Osteocyte (in vitro differentiated cells): ENCODE data around the gene HDAC4. TPM values are rescaled to one million over a fixed set of nuclear protein-coding genes. Genes with fewer than 3 reads are reported as not detected.
A peak's percentile ranks its signal among the peaks of the same experiment; 100 is the strongest.

Experiments
- DNase-seq: peaks from one replicate; pipeline ENCODE4 v3.0.0; 2021; ENCODE audit warnings: mixed read lengths; ENCODE audit not compliant: unreplicated experiment; ENCODE audit errors: extremely low spot score
- H3K27ac Mint-ChIP-seq: one replicate; pipeline ENCODE4 v1.8.0; 2021; ENCODE audit warnings: mild to moderate bottlenecking, mixed read lengths; ENCODE audit not compliant: unreplicated experiment
- H3K27me3 Mint-ChIP-seq: one replicate; pipeline ENCODE4 v1.8.0; 2021; ENCODE audit warnings: mixed read lengths; ENCODE audit not compliant: unreplicated experiment
- H3K36me3 Mint-ChIP-seq: one replicate; pipeline ENCODE4 v1.8.0; 2021; ENCODE audit warnings: mixed read lengths; ENCODE audit not compliant: unreplicated experiment
- H3K4me1 Mint-ChIP-seq: one replicate; pipeline ENCODE4 v1.8.0; 2021; ENCODE audit warnings: mixed read lengths; ENCODE audit not compliant: unreplicated experiment
- H3K4me3 Mint-ChIP-seq: one replicate; pipeline ENCODE4 v1.8.0; 2021; ENCODE audit warnings: mild to moderate bottlenecking, moderate library complexity, mixed read lengths; ENCODE audit not compliant: unreplicated experiment
- H3K9me3 Mint-ChIP-seq: one replicate; pipeline ENCODE4 v1.8.0; 2021; ENCODE audit warnings: mixed read lengths; ENCODE audit not compliant: unreplicated experiment
- total RNA-seq: library from RNA; stranded (reverse); gene quantifications from 2 replicates; pipeline ENCODE4 v1.2.1, GENCODE V29; 2021
- TF ChIP-seq, protein P1 (sequence below): fragments of 200-600 bp; sonication (generic); IDR thresholded peaks from 2 replicates; pipeline ENCODE4 v1.5.0; 2021; ENCODE audit warnings: antibody characterized with exemption, mild to moderate bottlenecking, moderate library complexity

Gene HDAC4
- total RNA-seq, 1 donor from 2014 or later: 30.3 TPM

DNA sequence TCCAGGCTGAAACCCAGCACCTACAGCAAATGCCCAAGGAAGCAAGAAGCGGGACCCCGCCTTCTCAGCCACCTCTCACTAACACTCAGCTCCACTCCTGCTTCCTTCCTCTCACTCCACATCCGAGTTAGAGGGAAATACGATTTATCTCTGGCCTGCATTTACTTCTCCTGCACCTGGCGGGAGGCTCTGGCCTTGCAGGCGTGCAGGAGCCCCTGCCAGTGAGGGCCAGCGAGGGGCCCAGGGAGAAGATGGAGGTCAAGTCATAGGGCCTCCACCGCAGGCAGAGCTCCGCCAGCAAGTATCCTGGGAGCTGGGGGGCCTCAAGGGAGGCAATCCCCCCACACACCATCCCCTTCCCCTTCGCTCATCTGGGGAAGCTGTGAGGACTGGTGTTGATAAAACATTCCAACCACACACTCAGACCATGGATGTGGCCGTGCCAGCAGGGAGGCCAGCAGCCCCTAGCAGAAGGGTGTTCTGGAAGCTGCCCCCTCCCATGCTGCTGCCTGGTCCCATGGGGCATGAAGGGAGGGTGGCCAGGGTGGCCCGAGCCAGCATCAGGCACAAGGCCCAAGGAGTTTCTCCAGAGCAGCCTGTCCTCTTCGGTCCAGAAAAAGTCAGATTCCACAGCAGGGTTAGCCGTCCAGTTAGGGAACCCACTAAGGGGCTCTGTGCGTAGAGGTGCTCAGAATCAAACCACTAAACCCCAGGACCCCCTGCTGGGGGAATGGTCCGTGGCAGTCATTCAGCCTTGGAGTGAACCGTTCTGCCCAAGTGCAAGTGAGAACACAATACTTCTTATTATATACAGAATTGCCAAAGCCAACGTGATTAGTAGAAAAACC, 91.2 kb downstream of the HDAC4 start:
- peaks cover 3% of the 10 kb centered on the region for H3K36me3 Mint-ChIP-seq

GRCh38 chr2:239308661-239309397, 92.0 kb downstream of the HDAC4 start:
- Mint-ChIP-seq H3K27ac (peak overlapping the region; percentile 92), H3K9me3 (no peaks in the 10 kb centered on the region), H3K4me3 (peak overlapping the region; percentile 49), H3K36me3 (no peaks in the 10 kb centered on the region), H3K27me3 (no peaks in the 10 kb centered on the region), H3K4me1 (peaks cover 26% of the 10 kb centered on the region)
- DNase-seq: no peak
- TF ChIP-seq, protein P1, sequence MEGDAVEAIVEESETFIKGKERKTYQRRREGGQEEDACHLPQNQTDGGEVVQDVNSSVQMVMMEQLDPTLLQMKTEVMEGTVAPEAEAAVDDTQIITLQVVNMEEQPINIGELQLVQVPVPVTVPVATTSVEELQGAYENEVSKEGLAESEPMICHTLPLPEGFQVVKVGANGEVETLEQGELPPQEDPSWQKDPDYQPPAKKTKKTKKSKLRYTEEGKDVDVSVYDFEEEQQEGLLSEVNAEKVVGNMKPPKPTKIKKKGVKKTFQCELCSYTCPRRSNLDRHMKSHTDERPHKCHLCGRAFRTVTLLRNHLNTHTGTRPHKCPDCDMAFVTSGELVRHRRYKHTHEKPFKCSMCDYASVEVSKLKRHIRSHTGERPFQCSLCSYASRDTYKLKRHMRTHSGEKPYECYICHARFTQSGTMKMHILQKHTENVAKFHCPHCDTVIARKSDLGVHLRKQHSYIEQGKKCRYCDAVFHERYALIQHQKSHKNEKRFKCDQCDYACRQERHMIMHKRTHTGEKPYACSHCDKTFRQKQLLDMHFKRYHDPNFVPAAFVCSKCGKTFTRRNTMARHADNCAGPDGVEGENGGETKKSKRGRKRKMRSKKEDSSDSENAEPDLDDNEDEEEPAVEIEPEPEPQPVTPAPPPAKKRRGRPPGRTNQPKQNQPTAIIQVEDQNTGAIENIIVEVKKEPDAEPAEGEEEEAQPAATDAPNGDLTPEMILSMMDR: no peak

More for the DNA sequence above, 91.2 kb downstream of the HDAC4 start:
- Mint-ChIP-seq H3K4me3 (peak overlapping the region; percentile 49), H3K9me3 (no peaks in the 10 kb centered on the region), H3K4me1 (peaks cover 25% of the 10 kb centered on the region), H3K27ac (peak overlapping the region; percentile 92), H3K27me3 (no peaks in the 10 kb centered on the region)
- TF ChIP-seq, protein P1: no peak
- DNase-seq: no peak

GRCh38 chr2:239307921-239308613, 92.8 kb downstream of the HDAC4 start:
- Mint-ChIP-seq H3K27ac (peak overlapping the region; percentile 92), H3K4me1 (peaks cover 26% of the 10 kb centered on the region), H3K4me3 (peak overlapping the region; percentile 23), H3K36me3 (no peaks in the 10 kb centered on the region), H3K9me3 (no peaks in the 10 kb centered on the region), H3K27me3 (no peaks in the 10 kb centered on the region)
- no peak for DNase-seq
- TF ChIP-seq, protein P1: no peak

- Mint-ChIP-seq H3K4me3 (no peak overlapping the region), H3K9me3 (no peaks in the 10 kb centered on the region), H3K27me3 (no peaks in the 10 kb centered on the region), H3K27ac (no peak overlapping the region), H3K36me3 (no peaks in the 10 kb centered on the region), H3K4me1 (peaks cover 26% of the 10 kb centered on the region)
- TF ChIP-seq, protein P1: no peak
- DNase-seq: no peak
Observed at GRCh38 chr2:239307221-239307569, 93.6 kb downstream of the HDAC4 start.
